B cell (primary cell): Measurements from ENCODE around the gene SPRED2.

ENCODE experiments used
- EZH2 ChIP-seq: IDR thresholded peaks from 2 replicates; pipeline ENCODE4 v1.6.1; 2012; ENCODE audit warnings: borderline replicate concordance, low read depth, mild to moderate bottlenecking, moderate library complexity, low read length; ENCODE audit not compliant: insufficient read depth, poor library complexity, severe bottlenecking
- TF ChIP-seq, protein P1 (sequence below): fragments of 200-600 bp; IDR thresholded peaks from one replicate; pipeline ENCODE4 v1.8.0; 2022; ENCODE audit warnings: antibody characterized with exemption, mild to moderate bottlenecking

DNA sequence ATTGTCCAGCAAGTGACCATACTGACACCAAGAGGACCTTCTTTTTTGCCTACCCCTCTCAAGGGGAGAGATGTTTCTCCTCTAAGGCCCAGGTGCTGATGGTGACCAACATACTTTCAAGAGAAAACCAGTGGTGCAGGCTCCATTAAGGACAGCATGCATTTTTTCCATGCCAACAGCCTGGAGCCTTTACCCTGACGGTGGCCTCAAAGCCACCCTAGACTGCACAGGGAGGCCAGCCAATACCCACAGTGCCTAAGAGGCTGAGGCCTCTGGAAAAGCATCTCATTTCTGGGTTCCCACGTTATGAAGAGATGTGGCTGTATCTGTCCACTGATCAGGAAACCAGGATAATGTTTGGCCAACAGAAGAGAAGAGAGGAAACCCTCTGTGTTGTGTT is 19.3 kb downstream of the SPRED2 start:
- TF ChIP-seq, protein P1, sequence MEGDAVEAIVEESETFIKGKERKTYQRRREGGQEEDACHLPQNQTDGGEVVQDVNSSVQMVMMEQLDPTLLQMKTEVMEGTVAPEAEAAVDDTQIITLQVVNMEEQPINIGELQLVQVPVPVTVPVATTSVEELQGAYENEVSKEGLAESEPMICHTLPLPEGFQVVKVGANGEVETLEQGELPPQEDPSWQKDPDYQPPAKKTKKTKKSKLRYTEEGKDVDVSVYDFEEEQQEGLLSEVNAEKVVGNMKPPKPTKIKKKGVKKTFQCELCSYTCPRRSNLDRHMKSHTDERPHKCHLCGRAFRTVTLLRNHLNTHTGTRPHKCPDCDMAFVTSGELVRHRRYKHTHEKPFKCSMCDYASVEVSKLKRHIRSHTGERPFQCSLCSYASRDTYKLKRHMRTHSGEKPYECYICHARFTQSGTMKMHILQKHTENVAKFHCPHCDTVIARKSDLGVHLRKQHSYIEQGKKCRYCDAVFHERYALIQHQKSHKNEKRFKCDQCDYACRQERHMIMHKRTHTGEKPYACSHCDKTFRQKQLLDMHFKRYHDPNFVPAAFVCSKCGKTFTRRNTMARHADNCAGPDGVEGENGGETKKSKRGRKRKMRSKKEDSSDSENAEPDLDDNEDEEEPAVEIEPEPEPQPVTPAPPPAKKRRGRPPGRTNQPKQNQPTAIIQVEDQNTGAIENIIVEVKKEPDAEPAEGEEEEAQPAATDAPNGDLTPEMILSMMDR: no peak
- no peak for TF ChIP-seq EZH2
